T-cell (primary cell): ENCODE data around the gene TPRKB. TPM values are rescaled to one million over a fixed set of nuclear protein-coding genes. Genes with fewer than 3 reads are reported as not detected.
"Not testable (repeated sequence)": the region's sequence is repeated elsewhere in the genome, so short reads cannot be mapped to it uniquely, and the experiment has no call there.

ENCODE experiments used
- ATAC-seq, 4 experiments: fragments of 200-7000 bp in 3 of 4; fragments of 150-1000 bp in 1 of 4; cut with Tn5 transposase; replicated peaks in 1 of 4; 1 replicate in 3 of 4; 2 replicates in 1 of 4; pipeline ENCODE4 v1.10.0; 2021; ENCODE audit warnings: moderate library complexity in 3 of 4, mild to moderate bottlenecking in 2 of 4, moderate number of reproducible peaks in 1 of 4
- CTCF ChIA-PET, 2 donors: fragments of 300-600 bp; sonication (Branson Sonifier 250); formaldehyde crosslinking; loops; one replicate each; lab custom pipeline; 2022; ENCODE audit warnings: antibody characterized with exemption in 2 of 2; lab: Charles Lee
- POLR2A ChIA-PET, 2 donors: fragments of 300-600 bp; sonication (Branson Sonifier 250); formaldehyde crosslinking; loops; one replicate each; lab custom pipeline; 2022; ENCODE audit warnings: antibody characterized with exemption in 2 of 2; lab: Charles Lee
- DNase-seq, 35 experiments: peaks; one replicate each; pipeline versions ENCODE4 v3.0.0 to v3.0.0-alpha.2; 2013 to 2023
- H3K27ac ChIP-seq: one replicate; pipeline ENCODE4 v1.5.1; 2013; ENCODE audit warnings: low read length
- H3K27me3 ChIP-seq, 2 experiments: replicated peaks in 1 of 2; 1 replicate in 1 of 2; 2 replicates in 1 of 2; pipeline versions ENCODE4 v1.6.1 to v1.7.0; 2013; ENCODE audit warnings: low read length in 1 of 2, mixed read lengths in 1 of 2; ENCODE audit not compliant: control insufficient read depth in 2 of 2, insufficient read depth in 2 of 2; ENCODE audit errors: extremely low read depth in 1 of 2
- H3K36me3 ChIP-seq, 2 donors: 1 replicate in 1 of 2; 2 replicates in 1 of 2; pipeline versions ENCODE4 v1.6.1 to v1.7.0; 2013; ENCODE audit warnings: low read length in 1 of 2; ENCODE audit not compliant: control insufficient read depth in 2 of 2, insufficient read depth in 1 of 2; ENCODE audit errors: extremely low read depth in 1 of 2
- H3K4me1 ChIP-seq, 2 experiments: 1 replicate in 1 of 2; 2 replicates in 1 of 2; pipeline versions ENCODE4 v1.6.1 to v1.7.0; 2013; ENCODE audit warnings: low read length in 2 of 2, mixed read lengths in 1 of 2; ENCODE audit not compliant: insufficient read depth in 2 of 2, control insufficient read depth in 1 of 2; ENCODE audit errors: extremely low read depth in 1 of 2
- H3K4me3 ChIP-seq, 2 donors: 1 replicate in 1 of 2; 2 replicates in 1 of 2; pipeline versions ENCODE4 v1.5.1 to v1.7.0; 2013; ENCODE audit warnings: mild to moderate bottlenecking in 2 of 2, low read length in 1 of 2, moderate library complexity in 1 of 2; ENCODE audit not compliant: control insufficient read depth in 1 of 2; ENCODE audit errors: extremely low read depth in 1 of 2
- H3K9me3 ChIP-seq: 2 replicates; pipeline ENCODE4 v1.7.0; 2013
- H3K27ac Mint-ChIP-seq, 2 donors: one replicate each; pipeline ENCODE4 v1.8.0; 2020 to 2021; ENCODE audit warnings: mild to moderate bottlenecking in 2 of 2, mixed read lengths in 2 of 2
- H3K27me3 Mint-ChIP-seq, 2 donors: one replicate each; pipeline ENCODE4 v1.8.0; 2021 to 2022; ENCODE audit warnings: mixed read lengths in 2 of 2
- H3K36me3 Mint-ChIP-seq: one replicate; pipeline ENCODE4 v1.8.0; 2021; ENCODE audit warnings: mixed read lengths
- H3K4me1 Mint-ChIP-seq, 3 donors: one replicate each; pipeline ENCODE4 v1.8.0; 2020 to 2022; ENCODE audit warnings: mixed read lengths in 3 of 3, mild to moderate bottlenecking in 1 of 3
- H3K4me3 Mint-ChIP-seq, 3 donors: one replicate each; pipeline ENCODE4 v1.8.0; 2020 to 2022; ENCODE audit warnings: mild to moderate bottlenecking in 3 of 3, mixed read lengths in 3 of 3, moderate library complexity in 3 of 3
- H3K9me3 Mint-ChIP-seq, 3 donors: one replicate each; pipeline ENCODE4 v1.8.0; 2020 to 2022; ENCODE audit warnings: mixed read lengths in 3 of 3
- WGBS: methylation state at CpG from one replicate; pipeline ENCODE4 v1.1.5; 2013; ENCODE audit warnings: missing lambda C conversion rate; ENCODE audit not compliant: insufficient coverage; 5-methylcytosine and 5-hydroxymethylcytosine counted together
- total RNA-seq, 35 experiments: library from RNA in 6 of 35; stranded (reverse) in 6 of 35; fragments of 120-200 nt in 1 of 35; gene quantifications; one replicate each; pipeline versions ENCODE4 v1.2.1 to v1.2.4 and lab custom pipeline; 2013 to 2026

TPRKB gene
- total RNA-seq, 5 donors from 2014 or later (not counting 1 experiment from before 2014, with no cell fraction given), result 17.2 to 23.5 (median 20.1) TPM

DNA sequence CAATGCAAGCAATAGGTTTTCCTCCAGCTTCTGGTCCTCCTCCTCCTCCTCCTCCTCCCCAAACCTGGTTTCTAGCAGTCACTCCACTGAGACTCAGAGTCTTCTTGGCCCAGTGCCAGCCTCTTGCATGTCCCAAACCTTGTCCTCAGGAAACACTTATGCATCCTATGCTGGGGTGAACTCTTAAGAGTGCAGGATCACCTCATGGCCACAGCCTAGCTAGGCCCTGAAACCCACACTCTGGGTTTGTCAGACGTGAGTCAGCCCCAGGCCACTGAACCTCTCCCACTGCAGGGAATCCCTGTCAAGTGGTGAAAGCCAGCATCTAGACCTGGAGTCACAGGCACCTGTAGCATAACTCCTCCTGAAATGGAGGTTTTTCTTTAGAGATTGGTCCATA lies 52.8 kb downstream of the TPRKB start:
- H3K27ac Mint-ChIP-seq, H3K36me3 ChIP-seq, DNase-seq, H3K27me3 ChIP-seq, H3K4me3 Mint-ChIP-seq, CTCF ChIA-PET, H3K36me3 Mint-ChIP-seq, H3K4me3 ChIP-seq, H3K4me1 ChIP-seq, H3K9me3 ChIP-seq, ATAC-seq, POLR2A ChIA-PET, H3K27ac ChIP-seq, H3K27me3 Mint-ChIP-seq, H3K4me1 Mint-ChIP-seq: not testable (repeated sequence)
- H3K9me3 Mint-ChIP-seq, result peaks cover 4 to 13% (median 9%) of the 10 kb centered on the region in 3 donors
- no CpG with 5 or more reads among the region's 1 CpG for WGBS

DNA sequence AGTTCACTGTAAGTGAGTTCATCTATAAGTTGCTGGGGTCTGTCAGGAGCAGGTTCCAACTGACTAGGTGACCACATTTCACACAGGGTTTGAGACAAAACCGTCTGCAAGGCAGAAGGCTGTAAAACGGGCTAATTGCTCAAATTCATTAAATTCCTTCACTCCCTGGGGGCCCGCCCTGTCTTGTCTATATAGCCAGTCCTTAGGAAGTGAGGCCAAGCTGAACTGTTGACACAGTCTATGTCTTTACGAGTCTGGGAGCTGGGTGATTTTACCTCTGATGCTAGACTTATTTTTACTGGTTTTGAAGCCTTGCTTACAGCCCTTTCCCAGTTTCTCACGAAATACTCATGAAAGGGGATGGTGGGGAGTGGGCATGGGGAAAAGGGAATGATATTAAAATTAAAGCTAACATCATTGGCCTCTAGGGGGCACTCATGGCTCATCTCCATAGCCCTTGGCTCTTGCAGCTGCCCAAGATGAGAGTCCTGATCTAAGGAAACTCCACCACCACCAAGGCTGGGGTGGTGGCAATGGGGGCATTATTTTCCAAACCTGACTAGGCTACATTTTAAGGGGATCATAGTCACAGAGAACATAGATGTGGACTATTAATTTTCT lies 57.1 kb downstream of the TPRKB start:
- H3K4me3 ChIP-seq, H3K27ac ChIP-seq, H3K4me1 ChIP-seq, H3K36me3 Mint-ChIP-seq, H3K4me1 Mint-ChIP-seq, CTCF ChIA-PET, H3K9me3 Mint-ChIP-seq, H3K4me3 Mint-ChIP-seq, H3K9me3 ChIP-seq, H3K36me3 ChIP-seq, H3K27ac Mint-ChIP-seq, H3K27me3 Mint-ChIP-seq, H3K27me3 ChIP-seq, POLR2A ChIA-PET, ATAC-seq: not testable (repeated sequence)
- WGBS, result 35% methylated on average over 3 of the region's 5 CpGs
- DNase-seq, result peak in 2 of 35 experiments; percentile 4 to 23

Other genes with a start within 250 kb of the TPRKB start
- gene NAT8, start 94.9 kb downstream of the TPRKB start, total RNA-seq, result not detected
- gene DUSP11, start 42.8 kb upstream of the TPRKB start, total RNA-seq, result 10 to 100 TPM; 36.7 to 44.0 (median 38.4) TPM
- gene C2orf78, start 46.8 kb upstream of the TPRKB start, total RNA-seq, result not detected
- 10 to 100 TPM; 21.6 to 32.5 (median 28.9) TPM for gene STAMBP, start 91.6 kb upstream of the TPRKB start, total RNA-seq
- gene ACTG2, start 155.7 kb upstream of the TPRKB start, total RNA-seq, result 1 to 10 TPM in 1 of 5 donors, under 1 TPM in 2, not detected in 2; 0.79 to 1.3 (median 0.95) TPM
- gene DGUOK, start 189.5 kb upstream of the TPRKB start, total RNA-seq, result 10 to 100 TPM; 44.0 to 70.2 (median 62.5) TPM
- gene TET3, start 247.6 kb upstream of the TPRKB start, total RNA-seq, result 10 to 100 TPM; 22.5 to 32.2 (median 26.8) TPM